Peyer's patch (tissue), 4 donors: ENCODE measurements around the gene LECT2.

Source experiments
- POLR2A ChIP-seq, 2 donors: fragments of 450-650 bp; IDR thresholded peaks; one replicate each; pipeline ENCODE4 v1.5.1; 2017; ENCODE audit warnings: antibody characterized with exemption in 2 of 2, mild to moderate bottlenecking in 2 of 2, moderate library complexity in 2 of 2
- TF ChIP-seq, protein P1 (sequence below), 6 experiments: fragments of 450-650 bp in 4 of 6; fragments of 200-600 bp in 2 of 6; sonication (generic) in 1 of 6; IDR thresholded peaks; one replicate each; pipeline ENCODE4 v1.5.1; 2017 to 2019; ENCODE audit warnings: antibody characterized with exemption in 6 of 6, mild to moderate bottlenecking in 3 of 6, moderate library complexity in 1 of 6

DNA sequence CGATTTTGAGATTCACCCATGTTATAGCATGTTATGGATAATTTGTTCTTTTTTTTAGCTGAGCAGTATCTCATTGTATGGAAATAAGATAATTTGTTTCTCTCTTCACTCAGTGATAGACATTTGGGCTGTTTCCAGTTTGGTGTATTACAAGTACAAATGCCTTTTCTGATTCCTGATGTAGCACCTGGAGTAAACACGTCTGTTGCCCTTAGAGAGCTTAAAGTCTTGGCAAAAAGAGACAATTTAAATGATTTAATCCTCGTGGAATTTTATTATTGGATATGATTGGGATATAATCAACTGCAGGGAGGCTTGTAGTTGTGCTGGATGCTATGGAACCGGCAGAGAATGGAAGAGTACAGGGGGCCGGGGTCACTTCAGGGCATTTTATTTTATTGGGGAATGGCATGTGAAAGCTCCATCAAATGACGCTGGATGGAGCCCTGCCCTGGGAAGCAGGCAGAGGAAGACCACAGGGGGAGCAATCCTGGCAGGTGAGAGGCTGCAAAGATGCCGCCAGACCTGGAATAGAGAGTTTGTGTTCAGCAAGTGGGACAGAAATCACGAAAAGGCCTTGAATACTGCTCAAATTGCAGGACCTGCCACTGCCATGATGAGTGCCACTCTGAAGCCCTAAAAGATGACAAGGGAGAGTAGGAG lies 43.0 kb upstream of the LECT2 start:
- TF ChIP-seq, protein P1, sequence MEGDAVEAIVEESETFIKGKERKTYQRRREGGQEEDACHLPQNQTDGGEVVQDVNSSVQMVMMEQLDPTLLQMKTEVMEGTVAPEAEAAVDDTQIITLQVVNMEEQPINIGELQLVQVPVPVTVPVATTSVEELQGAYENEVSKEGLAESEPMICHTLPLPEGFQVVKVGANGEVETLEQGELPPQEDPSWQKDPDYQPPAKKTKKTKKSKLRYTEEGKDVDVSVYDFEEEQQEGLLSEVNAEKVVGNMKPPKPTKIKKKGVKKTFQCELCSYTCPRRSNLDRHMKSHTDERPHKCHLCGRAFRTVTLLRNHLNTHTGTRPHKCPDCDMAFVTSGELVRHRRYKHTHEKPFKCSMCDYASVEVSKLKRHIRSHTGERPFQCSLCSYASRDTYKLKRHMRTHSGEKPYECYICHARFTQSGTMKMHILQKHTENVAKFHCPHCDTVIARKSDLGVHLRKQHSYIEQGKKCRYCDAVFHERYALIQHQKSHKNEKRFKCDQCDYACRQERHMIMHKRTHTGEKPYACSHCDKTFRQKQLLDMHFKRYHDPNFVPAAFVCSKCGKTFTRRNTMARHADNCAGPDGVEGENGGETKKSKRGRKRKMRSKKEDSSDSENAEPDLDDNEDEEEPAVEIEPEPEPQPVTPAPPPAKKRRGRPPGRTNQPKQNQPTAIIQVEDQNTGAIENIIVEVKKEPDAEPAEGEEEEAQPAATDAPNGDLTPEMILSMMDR (IDR thresholded peaks at IDR 0.05) = no peak
- TF ChIP-seq POLR2A (IDR thresholded peaks at IDR 0.05) = no peak
